PC-3 (cell line): ENCODE data around the gene CAST. TPM values are rescaled to one million over a fixed set of nuclear protein-coding genes. Genes with fewer than 3 reads are reported as not detected.

Source experiments
- ATAC-seq: fragments of 200-7000 bp; cut with Tn5 transposase; 2 replicates; pipeline ENCODE4 v1.9.1; 2020; ENCODE audit warnings: mild to moderate bottlenecking, moderate library complexity
- BruUV-seq: library from RNA; stranded (reverse); fragments of 400-500 nt; replicated peaks from 2 replicates; lab custom pipeline; 2021; lab: Mats Ljungman, UMichigan
- CTCF ChIA-PET: fragments of 300-600 bp; sonication (Branson Sonifier 250); formaldehyde crosslinking; loops from one replicate; lab custom pipeline; 2022; ENCODE audit warnings: antibody characterized with exemption; lab: Charles Lee
- POLR2A ChIA-PET: fragments of 300-600 bp; sonication (Branson Sonifier 250); formaldehyde crosslinking; loops from one replicate; lab custom pipeline; 2022; ENCODE audit warnings: antibody characterized with exemption; ENCODE audit not compliant: unreplicated experiment; lab: Charles Lee
- DNase-seq: peaks from one replicate; pipeline ENCODE4 v3.0.0-alpha.2; 2015
- H2AFZ ChIP-seq: fragments of 300-600 bp; sonication (generic); 2 replicates; pipeline ENCODE4 v1.6.0; 2016; ENCODE audit warnings: antibody characterized with exemption, low read length
- H3F3A ChIP-seq: fragments of 300-600 bp; sonication (generic); one replicate; pipeline ENCODE4 v1.6.0; 2017; ENCODE audit warnings: antibody characterized with exemption, low read length, control low read depth, mild to moderate bottlenecking; ENCODE audit not compliant: unreplicated experiment
- H3K27ac ChIP-seq: fragments of 300-600 bp; sonication (generic); 2 replicates; pipeline ENCODE4 v1.5.1; 2016; ENCODE audit warnings: mild to moderate bottlenecking, low read length
- H3K27me3 ChIP-seq: fragments of 300-600 bp; sonication (generic); 2 replicates; pipeline ENCODE4 v1.6.1; 2016; ENCODE audit warnings: low read length, mixed read lengths
- H3K36me3 ChIP-seq: fragments of 300-600 bp; sonication (generic); 2 replicates; pipeline ENCODE4 v1.6.1; 2016; ENCODE audit warnings: low read depth, mixed run types, low read length, mixed read lengths
- H3K4me1 ChIP-seq: fragments of 300-600 bp; sonication (generic); 2 replicates; pipeline ENCODE4 v1.5.1; 2016; ENCODE audit warnings: low read length; ENCODE audit not compliant: insufficient read depth
- H3K4me2 ChIP-seq: fragments of 300-600 bp; sonication (generic); 2 replicates; pipeline ENCODE4 v1.6.0; 2016; ENCODE audit warnings: low read length
- H3K4me3 ChIP-seq: fragments of 300-600 bp; sonication (generic); 2 replicates; pipeline ENCODE4 v1.5.1; 2016; ENCODE audit warnings: mild to moderate bottlenecking, low read length, mixed read lengths
- H3K79me2 ChIP-seq: fragments of 300-600 bp; sonication (generic); 2 replicates; pipeline ENCODE4 v1.6.1; 2017; ENCODE audit warnings: low read length, mixed read lengths
- H3K9ac ChIP-seq: fragments of 300-600 bp; sonication (generic); 2 replicates; pipeline ENCODE4 v1.6.0; 2016; ENCODE audit warnings: mild to moderate bottlenecking, low read length
- H3K9me2 ChIP-seq: fragments of 300-600 bp; sonication (generic); replicated peaks from 2 replicates; pipeline ENCODE4 v1.6.1; 2016; ENCODE audit warnings: mixed run types, low read length, mixed read lengths
- H3K9me3 ChIP-seq: fragments of 300-600 bp; sonication (generic); 2 replicates; pipeline ENCODE4 v1.6.1; 2016; ENCODE audit warnings: low read length, mixed read lengths
- H4K20me1 ChIP-seq: fragments of 300-600 bp; sonication (generic); 2 replicates; pipeline ENCODE4 v1.6.1; 2016; ENCODE audit warnings: low read length, mixed read lengths
- CTCF ChIP-seq: fragments of 300-600 bp; sonication (generic); conservative IDR thresholded peaks from 2 replicates; pipeline ENCODE4 v1.5.1; 2017; ENCODE audit warnings: antibody characterized with exemption, low read depth, mild to moderate bottlenecking, low read length
- EZH2 ChIP-seq: fragments of 300-600 bp; sonication (generic); IDR thresholded peaks from one replicate; pipeline ENCODE4 v1.6.1; 2017; ENCODE audit warnings: antibody characterized with exemption, mild to moderate bottlenecking, low read length; ENCODE audit not compliant: unreplicated experiment
- EZH2phosphoT487 ChIP-seq: fragments of 300-600 bp; sonication (generic); IDR thresholded peaks from 2 replicates; pipeline ENCODE4 v1.6.1; 2018; ENCODE audit warnings: mild to moderate bottlenecking, antibody characterized with exemption, low read length, borderline replicate concordance
- intact Hi-C: fragments of 100-400 bp; cut with micrococcal nuclease; formaldehyde crosslinking; loops from 2 replicates; pipeline ENCODE4 v1.9.0; 2023
- total RNA-seq: library from RNA; depleted of rRNA; stranded (reverse); fragments of >200 nt; gene quantifications from 2 replicates; pipeline ENCODE4 v1.2.3, GENCODE V29; 2014

The CAST gene
- total RNA-seq, 1 experiment from 2014 or later: 73.2 TPM

- DNase-seq: peak; percentile 57
- Histone ChIP-seq H3K4me3 (peak overlapping the region; percentile 48), H3K79me2 (peaks cover 14% of the 10 kb centered on the region; the same call in 1 of the 2 replicates), H3K4me2 (peak overlapping the region; percentile 74), H3K4me1 (peaks cover 5% of the 10 kb centered on the region), H4K20me1 (0 out of 2 replicates have a peak, but pooled peaks cover 3% of the 10 kb centered on the region), H3K9me3 (no peaks in the 10 kb centered on the region), H3K9ac (peak overlapping the region; percentile 29; the same call in 1 of the 2 replicates), H2AFZ (no peak overlapping the region), H3F3A (no peaks in the 10 kb centered on the region), H3K27me3 (no peaks in the 10 kb centered on the region), H3K9me2 (no peaks in the 10 kb centered on the region), H3K27ac (0 out of 2 replicates have a peak overlapping the region, but pooled peaks have one; percentile 1), H3K36me3 (no peaks in the 10 kb centered on the region)
- POLR2A ChIA-PET: no interaction called here
- intact Hi-C loops: loop anchor here (1.0 to 5.0 kb wide), 3 partner anchors 25 to 341 kb away; partner anchors contain the start of gene CAST
- no TSS peak for BruUV-seq
- ATAC-seq: peak; percentile 84
- peak; percentile 71 for TF ChIP-seq CTCF
- TF ChIP-seq EZH2: no peak
- CTCF ChIA-PET: interaction anchor here (0.6 to 1.4 kb wide), 3 partner anchors 25 to 74 kb away, joined by 3 to 14 read pairs (median 13); partner anchors contain the start of gene CAST
Observed at GRCh38 chr5:96687812-96688453, 25.8 kb downstream of the CAST start.

GRCh38 chr5:96690861-96691260 is 28.7 kb downstream of the CAST start:
- H3K27me3 ChIP-seq: no peaks in the 10 kb centered on the region
- H3K9me2 ChIP-seq: no peaks in the 10 kb centered on the region
- 0 out of 2 replicates have a peak, but pooled peaks cover 3% of the 10 kb centered on the region for H4K20me1 ChIP-seq
- no peak overlapping the region for H3K9ac ChIP-seq
- peak; percentile 39 for ATAC-seq
- no peaks in the 10 kb centered on the region for H3K9me3 ChIP-seq
- TF ChIP-seq EZH2 (no peak), EZH2phosphoT487 (no peak), CTCF (no peak)
- H3K36me3 ChIP-seq: peaks cover 5% of the 10 kb centered on the region; the same call in 1 of the 2 replicates
- CTCF ChIA-PET: interaction anchor here (0.7 to 0.9 kb wide), 2 partner anchors 29 to 62 kb away, joined by 3 to 4 read pairs; no protein-coding TSS in a partner anchor
- no peak overlapping the region for H3K4me2 ChIP-seq
- no peak overlapping the region for H3K4me3 ChIP-seq
- no peak overlapping the region for H3K27ac ChIP-seq
- intact Hi-C loops: no loop called here
- peaks cover 14% of the 10 kb centered on the region; the same call in 1 of the 2 replicates for H3K79me2 ChIP-seq
- DNase-seq: peak; percentile 41
- H3K4me1 ChIP-seq: peaks cover 5% of the 10 kb centered on the region
- POLR2A ChIA-PET: interaction anchor here (0.7 kb wide), 1 partner anchor 28 kb away, joined by 4 read pairs; no protein-coding TSS in a partner anchor
- H2AFZ ChIP-seq: no peak overlapping the region
- no peaks in the 10 kb centered on the region for H3F3A ChIP-seq
- BruUV-seq: no TSS peak
